Measurements from ENCODE around the gene ROR2. TPM values are rescaled to one million over a fixed set of nuclear protein-coding genes. Genes with fewer than 3 reads are reported as not detected.

ROR2 gene
- polyA plus RNA-seq (2012; ENCODE audit: insufficient read depth, insufficient read length, low read depth): 51.1 TPM

- peak; percentile 90 for DNase-seq
- Histone ChIP-seq H3K27me3 (no peaks in the 10 kb centered on the region), H3K36me3 (no peaks in the 10 kb centered on the region), H3K4me3 (ENCODE audit: low read depth, low read length) (peak within 1 kb of the TSS; percentile 81), H3K4me1 (peaks cover 25% of the 10 kb centered on the region), H3K9me3 (no peaks in the 10 kb centered on the region)
- peak; percentile 44 for TF ChIP-seq CTCF (IDR thresholded peaks at IDR 0.05; ENCODE audit: low read depth, low read length)
Observed at GRCh38 chr9:91949946-91950664, at the start of gene ROR2. TSS of gene ROR2 (minus strand) at chr9:91950228.

GRCh38 chr9:91995000-91995655, 45.1 kb upstream of the ROR2 start:
- peak overlapping the region; percentile 8; the same call in 1 of the 2 replicates for H3K4me3 ChIP-seq (ENCODE audit: low read depth, low read length)
- H3K36me3 ChIP-seq: no peaks in the 10 kb centered on the region
- 0 out of 2 replicates have a peak, but pooled peaks cover 2% of the 10 kb centered on the region for H3K27me3 ChIP-seq
- no peak for DNase-seq
- TF ChIP-seq CTCF (IDR thresholded peaks at IDR 0.05; ENCODE audit: low read depth, low read length): no peak
- H3K4me1 ChIP-seq: peaks cover 10% of the 10 kb centered on the region
- H3K9me3 ChIP-seq: no peaks in the 10 kb centered on the region

- TF ChIP-seq CTCF (IDR thresholded peaks at IDR 0.05; ENCODE audit: low read depth, low read length): no peak
- Histone ChIP-seq H3K27me3 (0 out of 2 replicates have a peak, but pooled peaks cover 2% of the 10 kb centered on the region), H3K4me1 (peaks cover 10% of the 10 kb centered on the region), H3K9me3 (no peaks in the 10 kb centered on the region), H3K36me3 (no peaks in the 10 kb centered on the region), H3K4me3 (ENCODE audit: low read depth, low read length) (no peak overlapping the region)
- DNase-seq: no peak
Observed at GRCh38 chr9:91994422-91994821, 44.4 kb upstream of the ROR2 start.

GRCh38 chr9:91992461-91993041, 42.5 kb upstream of the ROR2 start:
- DNase-seq: no peak
- H3K9me3 ChIP-seq: no peaks in the 10 kb centered on the region
- no peak overlapping the region for H3K4me3 ChIP-seq (ENCODE audit: low read depth, low read length)
- H3K4me1 ChIP-seq: peaks cover 10% of the 10 kb centered on the region
- 0 out of 2 replicates have a peak, but pooled peaks cover 2% of the 10 kb centered on the region for H3K27me3 ChIP-seq
- no peaks in the 10 kb centered on the region for H3K36me3 ChIP-seq
- no peak for TF ChIP-seq CTCF (IDR thresholded peaks at IDR 0.05; ENCODE audit: low read depth, low read length)

GRCh38 chr9:91991721-91992341, 41.8 kb upstream of the ROR2 start:
- Histone ChIP-seq H3K27me3 (0 out of 2 replicates have a peak, but pooled peaks cover 2% of the 10 kb centered on the region), H3K36me3 (no peaks in the 10 kb centered on the region), H3K4me1 (peaks cover 10% of the 10 kb centered on the region), H3K9me3 (no peaks in the 10 kb centered on the region), H3K4me3 (ENCODE audit: low read depth, low read length) (no peak overlapping the region)
- no peak for DNase-seq
- no peak for TF ChIP-seq CTCF (IDR thresholded peaks at IDR 0.05; ENCODE audit: low read depth, low read length)

All from BE2C (cell line).